HG03159 (cell line): ENCODE measurements around the gene POU3F3.

Experiments used
- ATAC-seq: cut with Tn5 transposase; IDR thresholded peaks from one replicate; pipeline ENCODE4 v1.9.1; 2021; ENCODE audit warnings: mild to moderate bottlenecking, moderate library complexity; ENCODE audit not compliant: unreplicated experiment

The POU3F3 gene

GRCh38 chr2:104901037-104901881 is 47.3 kb downstream of the POU3F3 start:
- no peak for ATAC-seq

DNA sequence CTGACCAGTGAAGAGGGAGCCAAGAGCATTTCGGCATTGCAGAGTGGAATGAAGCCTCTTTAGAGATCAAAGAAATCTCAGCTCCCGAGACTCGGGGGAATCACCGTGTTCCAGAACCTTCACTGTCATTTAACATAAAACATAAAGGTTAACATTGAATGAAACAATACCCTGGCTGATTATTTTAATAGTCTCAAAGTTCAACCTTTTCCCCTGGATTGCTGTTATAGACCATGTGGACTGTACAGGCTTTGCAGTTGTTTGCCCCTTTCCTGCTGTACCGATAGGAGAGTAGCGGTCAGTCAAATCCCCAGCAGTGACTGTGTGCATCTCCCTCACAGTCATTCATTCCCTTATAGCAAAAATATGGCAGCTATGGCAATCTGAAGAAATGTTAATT is 48.4 kb downstream of the POU3F3 start:
- ATAC-seq, result no peak
